Measurements from ENCODE around the gene MYLK2. TPM values are rescaled to one million over a fixed set of nuclear protein-coding genes. Genes with fewer than 3 reads are reported as not detected.

MYLK2 gene
- total and polyA plus RNA-seq, 2 donors (not counting 1 experiment from before 2014, with no cell fraction given): under 0.01 TPM; not detected in 1

- H3K4me2 ChIP-seq (ENCODE audit: extremely low read depth, insufficient read depth, low read length): no peak within 1 kb of the TSS
- H3K79me2 ChIP-seq (ENCODE audit: control insufficient read depth, insufficient read depth, low read length): no peaks in the 10 kb centered on the region
- H3K9me3 ChIP-seq (ENCODE audit: control insufficient read depth, insufficient read depth, low read depth, low read length): no peaks in the 10 kb centered on the region
- DNase-seq (ENCODE audit: low read depth in 2 of 2): no peak
- no peaks in the 10 kb centered on the region for H3K36me3 ChIP-seq (ENCODE audit: control insufficient read depth, insufficient read depth, low read length)
- TF ChIP-seq CTCF (conservative IDR thresholded peaks at IDR 0.05 in 1 of 2, IDR thresholded peaks at IDR 0.05 in 1 of 2; ENCODE audit: low read depth in 1 of 2, low read length in 2 of 2) (no peak), EZH2 (IDR thresholded peaks at IDR 0.05; ENCODE audit: low read length, missing control alignments) (no peak)
- no peaks in the 10 kb centered on the region for H4K20me1 ChIP-seq (ENCODE audit: control insufficient read depth, extremely low read depth, insufficient read depth, low read length)
- H3K4me3 ChIP-seq (replicated peaks in 1 of 4; ENCODE audit: control extremely low read depth in 1 of 4, insufficient read depth in 1 of 4, low read depth in 3 of 4, low read length in 4 of 4): no peak within 1 kb of the TSS
- H3K4me1 ChIP-seq (ENCODE audit: control insufficient read depth, extremely low read depth, insufficient read depth, low read length): peaks cover 28% of the 10 kb centered on the region
- H2AFZ ChIP-seq (ENCODE audit: low read length): no peak within 1 kb of the TSS
- peaks cover 16% of the 10 kb centered on the region for H3K27me3 ChIP-seq (ENCODE audit: control insufficient read depth, insufficient read depth, low read length)
- no peak within 1 kb of the TSS for H3K9ac ChIP-seq (ENCODE audit: insufficient read depth, low read length)
- no peak within 1 kb of the TSS for H3K27ac ChIP-seq (ENCODE audit: insufficient read depth, low read length)
These were observed 26.2 kb downstream of the MYLK2 start, which contains the start of gene FOXS1 for GRCh38 chr20:31845300-31845863. Gene FOXS1, minus strand, starts transcription at chr20:31845604. Its CDS starts 62 bp downstream, at chr20:31845542.

GRCh38 chr20:31846793-31847138 is 27.6 kb downstream of the MYLK2 start:
- Histone ChIP-seq H3K27ac (ENCODE audit: insufficient read depth, low read length) (no peak overlapping the region), H3K27me3 (ENCODE audit: control insufficient read depth, insufficient read depth, low read length) (peaks cover 16% of the 10 kb centered on the region), H3K4me3 (replicated peaks in 1 of 4; ENCODE audit: control extremely low read depth in 1 of 4, insufficient read depth in 1 of 4, low read depth in 3 of 4, low read length in 4 of 4) (no peak overlapping the region), H3K4me2 (ENCODE audit: extremely low read depth, insufficient read depth, low read length) (no peak overlapping the region), H3K79me2 (ENCODE audit: control insufficient read depth, insufficient read depth, low read length) (no peaks in the 10 kb centered on the region), H3K4me1 (ENCODE audit: control insufficient read depth, extremely low read depth, insufficient read depth, low read length) (peaks cover 18% of the 10 kb centered on the region), H3K36me3 (ENCODE audit: control insufficient read depth, insufficient read depth, low read length) (no peaks in the 10 kb centered on the region), H3K9me3 (ENCODE audit: control insufficient read depth, insufficient read depth, low read depth, low read length) (no peaks in the 10 kb centered on the region), H4K20me1 (ENCODE audit: control insufficient read depth, extremely low read depth, insufficient read depth, low read length) (no peaks in the 10 kb centered on the region), H2AFZ (ENCODE audit: low read length) (no peak overlapping the region), H3K9ac (ENCODE audit: insufficient read depth, low read length) (no peak overlapping the region)
- no peak for DNase-seq (ENCODE audit: low read depth in 2 of 2)
- TF ChIP-seq CTCF (conservative IDR thresholded peaks at IDR 0.05 in 1 of 2, IDR thresholded peaks at IDR 0.05 in 1 of 2; ENCODE audit: low read depth in 1 of 2, low read length in 2 of 2) (no peak), EZH2 (IDR thresholded peaks at IDR 0.05; ENCODE audit: low read length, missing control alignments) (no peak)

- H3K9me3 ChIP-seq (ENCODE audit: control insufficient read depth, insufficient read depth, low read depth, low read length): no peaks in the 10 kb centered on the region
- peaks cover 16% of the 10 kb centered on the region for H3K27me3 ChIP-seq (ENCODE audit: control insufficient read depth, insufficient read depth, low read length)
- no peak overlapping the region for H3K4me3 ChIP-seq (replicated peaks in 1 of 4; ENCODE audit: control extremely low read depth in 1 of 4, insufficient read depth in 1 of 4, low read depth in 3 of 4, low read length in 4 of 4)
- DNase-seq (ENCODE audit: low read depth in 2 of 2): no peak
- no peak overlapping the region for H3K9ac ChIP-seq (ENCODE audit: insufficient read depth, low read length)
- H3K27ac ChIP-seq (ENCODE audit: insufficient read depth, low read length): no peak overlapping the region
- no peak overlapping the region for H3K4me2 ChIP-seq (ENCODE audit: extremely low read depth, insufficient read depth, low read length)
- TF ChIP-seq EZH2 (IDR thresholded peaks at IDR 0.05; ENCODE audit: low read length, missing control alignments): no peak
- no peak for TF ChIP-seq CTCF (conservative IDR thresholded peaks at IDR 0.05 in 1 of 2, IDR thresholded peaks at IDR 0.05 in 1 of 2; ENCODE audit: low read depth in 1 of 2, low read length in 2 of 2)
- no peak overlapping the region for H2AFZ ChIP-seq (ENCODE audit: low read length)
- H3K79me2 ChIP-seq (ENCODE audit: control insufficient read depth, insufficient read depth, low read length): no peaks in the 10 kb centered on the region
- no peaks in the 10 kb centered on the region for H3K36me3 ChIP-seq (ENCODE audit: control insufficient read depth, insufficient read depth, low read length)
- H3K4me1 ChIP-seq (ENCODE audit: control insufficient read depth, extremely low read depth, insufficient read depth, low read length): peaks cover 2% of the 10 kb centered on the region
- no peaks in the 10 kb centered on the region for H4K20me1 ChIP-seq (ENCODE audit: control insufficient read depth, extremely low read depth, insufficient read depth, low read length)
These were observed 29.2 kb downstream of the MYLK2 start for GRCh38 chr20:31848088-31848999.
